ENCODE data around the gene GSPT1. TPM values are rescaled to one million over a fixed set of nuclear protein-coding genes. Genes with fewer than 3 reads are reported as not detected.

Gene GSPT1
- total and polyA plus RNA-seq, 9 of the 15 experiments (the other 6 are each of a cell fraction or from before 2014, with no cell fraction given): 63.8 to 269 (median 148) TPM

GRCh38 chr16:11870399-11870798 is 45.4 kb downstream of the GSPT1 start (continued):
- TF ChIP-seq TEAD4 (IDR thresholded peaks at IDR 0.05; ENCODE audit: low read length) (no peak), TEAD4 (CRISPR knock-in tag; IDR thresholded peaks at IDR 0.05; ENCODE audit: borderline replicate concordance) (no peak), HINFP (tag; conservative IDR thresholded peaks at IDR 0.05; ENCODE audit: low read depth) (no peak), ATF7 (IDR thresholded peaks at IDR 0.05) (no peak)

GRCh38 chr16:11869353-11870228 is 46.2 kb downstream of the GSPT1 start:
- H3K9ac ChIP-seq (ENCODE audit: insufficient read depth in 1 of 2, low read depth in 2 of 2, low read length in 2 of 2): no peak overlapping the region
- in situ Hi-C loops (cut with MboI) (no loop called here), intact Hi-C loops (cut with micrococcal nuclease) (no loop called here)
- no peak overlapping the region for H2AFZ ChIP-seq (ENCODE audit: low read depth, low read length)
- no peak for DNase-seq (ENCODE audit: extremely low read depth in 1 of 4, low spot score in 3 of 4)
- H3K36me3 ChIP-seq (ENCODE audit: control insufficient read depth, insufficient read depth, low read length): peaks cover 59% of the 10 kb centered on the region
- no peak overlapping the region for H3K27ac ChIP-seq (ENCODE audit: extremely low read depth, low read depth, low read length)
- H3K4me3 ChIP-seq: no peak overlapping the region
- ATAC-seq: no peak
- POLR2A ChIA-PET: interaction anchor here (0.9 to 1.3 kb wide), 4 partner anchors 11 to 19 kb away, joined by 3 to 4 read pairs (median 3); no protein-coding TSS in a partner anchor
- FAIRE-seq: no peak
- BruUV-seq (replicated peaks): TSS peak; percentile 8
- H3K27me3 ChIP-seq (ENCODE audit: control insufficient read depth in 2 of 2, insufficient read depth in 2 of 2, low read length in 2 of 2): no peaks in the 10 kb centered on the region
- H3K79me2 ChIP-seq (ENCODE audit: control insufficient read depth, insufficient read depth, low read length): peaks cover 8% of the 10 kb centered on the region
- H4K20me1 ChIP-seq (replicated peaks; ENCODE audit: control insufficient read depth, insufficient read depth, low read length): no peaks in the 10 kb centered on the region
- H3K9me1 ChIP-seq (ENCODE audit: control insufficient read depth, insufficient read depth, low read length): no peaks in the 10 kb centered on the region
- no peak overlapping the region for H3K4me2 ChIP-seq (ENCODE audit: insufficient read depth, low read length)
- H3K4me1 ChIP-seq (replicated peaks in 1 of 2; ENCODE audit: control insufficient read depth in 2 of 2, insufficient read depth in 2 of 2, low read length in 2 of 2): peaks cover 0 to 4% of the 10 kb centered on the region in 2 experiments; a peak in 1 of 5 replicates
- H3K9me3 ChIP-seq (replicated peaks; ENCODE audit: control insufficient read depth, insufficient read depth, low read depth, low read length): no peaks in the 10 kb centered on the region
- CTCF ChIA-PET (ENCODE audit: low intra/inter-chr PET ratio): no interaction called here
- peak; percentile 21 for TF ChIP-seq U2AF1 (optimal IDR thresholded peaks at IDR 0.05; ENCODE audit: low read depth, low read length)
- TF ChIP-seq HINFP (tag; conservative IDR thresholded peaks at IDR 0.05; ENCODE audit: low read depth): no peak
- no peak for TF ChIP-seq ZNF584 (CRISPR knock-in tag; IDR thresholded peaks at IDR 0.05; ENCODE audit: low read depth)
- no peak for TF ChIP-seq RFX7 (CRISPR knock-in tag; IDR thresholded peaks at IDR 0.05)
- no peak for TF ChIP-seq HCFC1 (IDR thresholded peaks at IDR 0.05; ENCODE audit: low read depth, low read length)
- no peak for TF ChIP-seq IRF1 (CRISPR knock-in tag; IDR thresholded peaks at IDR 0.05; ENCODE audit: borderline replicate concordance)
- 95% methylated on average over 8 of the region's 8 CpGs for WGBS (ENCODE audit: insufficient coverage, low coverage, missing lambda C conversion rate)

All from K562 (cell line).